Parathyroid adenoma (tissue), 2 donors: ENCODE data around the gene BTBD7.

ENCODE experiments used
- H2AFZ ChIP-seq: fragments of 300-600 bp; sonication (generic); one replicate; pipeline ENCODE4 v1.7.0; 2017; ENCODE audit warnings: antibody characterized with exemption, mild to moderate bottlenecking
- H3K27ac ChIP-seq: fragments of 300-600 bp; sonication (generic); one replicate; pipeline ENCODE4 v1.7.0; 2017
- H3K27me3 ChIP-seq: fragments of 300-600 bp; sonication (generic); one replicate; pipeline ENCODE4 v1.7.0; 2017; ENCODE audit warnings: low read length; ENCODE audit not compliant: control insufficient read depth, insufficient read depth
- H3K36me3 ChIP-seq: fragments of 300-600 bp; sonication (generic); one replicate; pipeline ENCODE4 v1.7.0; 2017; ENCODE audit warnings: low read length; ENCODE audit not compliant: control insufficient read depth, insufficient read depth
- H3K4me1 ChIP-seq: fragments of 300-600 bp; sonication (generic); one replicate; pipeline ENCODE4 v1.7.0; 2017; ENCODE audit warnings: control low read depth
- H3K4me2 ChIP-seq: fragments of 300-600 bp; sonication (generic); one replicate; pipeline ENCODE4 v1.7.0; 2017; ENCODE audit warnings: low read length
- H3K4me3 ChIP-seq: fragments of 300-600 bp; sonication (generic); one replicate; pipeline ENCODE4 v1.7.0; 2017; ENCODE audit warnings: low read depth, low read length
- H3K79me2 ChIP-seq: fragments of 300-600 bp; sonication (generic); one replicate; pipeline ENCODE4 v1.7.0; 2017; ENCODE audit warnings: control low read depth
- H3K9ac ChIP-seq: fragments of 300-600 bp; sonication (generic); one replicate; pipeline ENCODE4 v1.7.0; 2017; ENCODE audit warnings: mild to moderate bottlenecking
- H3K9me3 ChIP-seq: fragments of 300-600 bp; sonication (generic); one replicate; pipeline ENCODE4 v1.7.0; 2017; ENCODE audit warnings: low read length; ENCODE audit not compliant: control insufficient read depth
- TF ChIP-seq, protein P1 (sequence below): fragments of 300-600 bp; sonication (generic); IDR thresholded peaks from one replicate; pipeline ENCODE4 v1.7.0; 2017; ENCODE audit warnings: antibody characterized with exemption, mild to moderate bottlenecking
- donor health status: primary hyperparathyroidism.

The BTBD7 gene

DNA sequence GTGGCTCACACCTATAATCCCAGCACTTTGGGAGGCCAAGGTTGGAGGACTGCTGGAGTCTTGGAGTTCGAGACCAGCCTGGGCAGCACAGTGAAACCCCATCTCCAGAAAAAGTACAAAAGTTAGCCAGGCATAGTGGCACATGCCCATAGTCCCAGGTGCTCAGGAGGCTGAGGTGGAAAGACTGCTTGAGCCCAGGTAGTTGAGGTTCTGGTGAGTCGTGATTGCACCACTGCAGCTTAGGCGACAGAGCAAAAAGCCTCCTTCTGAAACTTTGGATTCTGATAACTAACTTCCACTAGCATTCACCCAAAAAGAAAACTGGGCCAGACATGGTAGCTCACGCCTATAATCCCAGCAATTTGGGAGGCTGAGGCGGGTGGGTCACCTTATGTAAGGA lies 6.6 kb downstream of the BTBD7 start:
- no peak overlapping the region for H2AFZ ChIP-seq
- H3K27ac ChIP-seq = no peak overlapping the region
- TF ChIP-seq, protein P1, sequence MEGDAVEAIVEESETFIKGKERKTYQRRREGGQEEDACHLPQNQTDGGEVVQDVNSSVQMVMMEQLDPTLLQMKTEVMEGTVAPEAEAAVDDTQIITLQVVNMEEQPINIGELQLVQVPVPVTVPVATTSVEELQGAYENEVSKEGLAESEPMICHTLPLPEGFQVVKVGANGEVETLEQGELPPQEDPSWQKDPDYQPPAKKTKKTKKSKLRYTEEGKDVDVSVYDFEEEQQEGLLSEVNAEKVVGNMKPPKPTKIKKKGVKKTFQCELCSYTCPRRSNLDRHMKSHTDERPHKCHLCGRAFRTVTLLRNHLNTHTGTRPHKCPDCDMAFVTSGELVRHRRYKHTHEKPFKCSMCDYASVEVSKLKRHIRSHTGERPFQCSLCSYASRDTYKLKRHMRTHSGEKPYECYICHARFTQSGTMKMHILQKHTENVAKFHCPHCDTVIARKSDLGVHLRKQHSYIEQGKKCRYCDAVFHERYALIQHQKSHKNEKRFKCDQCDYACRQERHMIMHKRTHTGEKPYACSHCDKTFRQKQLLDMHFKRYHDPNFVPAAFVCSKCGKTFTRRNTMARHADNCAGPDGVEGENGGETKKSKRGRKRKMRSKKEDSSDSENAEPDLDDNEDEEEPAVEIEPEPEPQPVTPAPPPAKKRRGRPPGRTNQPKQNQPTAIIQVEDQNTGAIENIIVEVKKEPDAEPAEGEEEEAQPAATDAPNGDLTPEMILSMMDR = no peak
- H3K36me3 ChIP-seq = no peaks in the 10 kb centered on the region
- H3K9ac ChIP-seq = no peak overlapping the region
- H3K4me2 ChIP-seq = no peak overlapping the region
- no peaks in the 10 kb centered on the region for H3K27me3 ChIP-seq
- peaks cover 54% of the 10 kb centered on the region for H3K79me2 ChIP-seq
- peaks cover 18% of the 10 kb centered on the region for H3K4me1 ChIP-seq
- no peaks in the 10 kb centered on the region for H3K9me3 ChIP-seq
- no peak overlapping the region for H3K4me3 ChIP-seq

DNA sequence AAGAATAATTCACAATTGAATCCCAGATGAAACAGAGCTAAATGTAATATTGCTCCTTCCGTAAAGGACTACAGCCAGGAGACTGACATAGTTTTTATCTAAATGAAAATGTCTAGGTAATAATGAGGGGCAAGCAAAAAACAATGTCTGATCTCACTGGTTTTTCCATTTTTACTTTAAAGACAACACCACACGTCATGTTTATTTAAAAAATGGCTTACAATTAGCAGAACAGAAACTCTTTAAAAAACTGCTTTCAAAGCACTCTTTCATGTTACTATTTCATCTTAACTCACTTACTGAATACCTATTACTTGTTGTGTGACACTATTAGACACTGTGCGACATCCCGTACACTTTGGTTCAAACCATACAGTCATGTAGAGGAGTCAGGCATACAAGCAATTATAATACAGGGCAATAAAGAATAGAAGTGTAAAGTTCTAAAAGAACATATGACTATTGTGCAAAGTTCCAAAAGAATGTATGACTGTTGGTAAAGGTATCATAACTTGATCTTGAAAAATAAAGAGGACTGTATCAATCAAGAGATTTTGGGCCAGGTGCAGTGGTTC lies 9.1 kb downstream of the BTBD7 start:
- TF ChIP-seq, protein P1 = no peak
- H3K4me1 ChIP-seq = peaks cover 16% of the 10 kb centered on the region
- H3K79me2 ChIP-seq = peaks cover 51% of the 10 kb centered on the region
- no peaks in the 10 kb centered on the region for H3K27me3 ChIP-seq
- no peak overlapping the region for H3K9ac ChIP-seq
- H3K27ac ChIP-seq = no peak overlapping the region
- H3K4me3 ChIP-seq = no peak overlapping the region
- no peak overlapping the region for H3K4me2 ChIP-seq
- H2AFZ ChIP-seq = no peak overlapping the region
- H3K9me3 ChIP-seq = no peaks in the 10 kb centered on the region
- no peaks in the 10 kb centered on the region for H3K36me3 ChIP-seq

DNA sequence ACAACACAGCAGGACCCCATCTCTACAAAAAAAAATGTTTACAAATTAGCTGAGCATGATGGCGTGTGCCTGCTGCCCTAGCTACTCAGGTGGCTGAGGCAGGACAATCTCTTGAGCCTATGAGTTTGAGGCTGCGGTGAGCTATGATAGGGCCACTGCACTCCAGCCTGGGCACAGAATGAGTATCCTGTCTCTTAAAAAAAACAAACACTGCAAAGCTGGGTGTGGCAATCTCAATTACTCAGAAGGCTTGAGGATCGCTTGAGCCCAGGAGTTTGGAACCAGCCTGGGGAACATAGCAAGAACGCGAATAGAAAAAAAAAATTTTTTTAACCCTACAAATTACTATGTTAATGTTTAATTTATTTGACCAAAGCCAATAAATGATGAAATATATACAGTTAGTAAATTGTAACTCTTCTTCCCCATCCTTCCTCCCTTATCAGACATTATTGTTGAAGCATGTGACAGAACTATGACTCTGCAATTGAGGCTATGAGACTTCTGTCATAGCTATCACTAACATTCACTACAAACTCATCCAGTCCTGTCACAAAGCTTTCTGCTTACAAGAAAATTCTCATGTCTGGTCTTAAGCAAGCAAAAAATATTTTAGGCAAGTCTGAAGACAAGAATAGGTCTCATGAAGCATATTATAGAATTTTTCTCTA lies 9.8 kb downstream of the BTBD7 start:
- TF ChIP-seq, protein P1 = no peak
- H3K4me2 ChIP-seq = no peak overlapping the region
- no peak overlapping the region for H3K9ac ChIP-seq
- H3K79me2 ChIP-seq = peaks cover 47% of the 10 kb centered on the region
- H3K27me3 ChIP-seq = no peaks in the 10 kb centered on the region
- peaks cover 22% of the 10 kb centered on the region for H3K4me1 ChIP-seq
- no peak overlapping the region for H3K4me3 ChIP-seq
- H3K9me3 ChIP-seq = no peaks in the 10 kb centered on the region
- no peaks in the 10 kb centered on the region for H3K36me3 ChIP-seq
- no peak overlapping the region for H3K27ac ChIP-seq
- no peak overlapping the region for H2AFZ ChIP-seq

DNA sequence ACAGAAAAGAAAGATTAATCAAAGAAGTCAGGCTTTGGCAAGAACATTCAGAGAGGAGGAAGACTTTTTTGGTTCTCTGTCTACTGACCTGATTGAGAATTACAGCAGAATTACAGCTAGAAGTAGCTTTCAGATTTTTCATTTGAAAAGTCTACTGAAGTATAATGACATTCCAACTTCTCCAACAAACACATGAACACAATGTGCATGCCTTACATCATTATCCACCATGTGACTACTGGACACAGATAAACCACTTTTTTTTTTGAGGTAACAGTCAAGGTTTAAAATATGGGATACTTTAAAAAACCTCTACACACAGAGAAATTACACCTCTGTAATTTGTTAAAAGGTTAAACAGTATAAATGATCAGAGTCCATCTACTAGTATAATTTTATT lies 12.3 kb downstream of the BTBD7 start:
- Histone ChIP-seq H2AFZ (no peak overlapping the region), H3K9me3 (no peaks in the 10 kb centered on the region), H3K27ac (peak overlapping the region; percentile 15), H3K4me3 (no peak overlapping the region), H3K9ac (no peak overlapping the region), H3K27me3 (no peaks in the 10 kb centered on the region), H3K4me2 (peak overlapping the region; percentile 15), H3K4me1 (peaks cover 34% of the 10 kb centered on the region), H3K36me3 (no peaks in the 10 kb centered on the region), H3K79me2 (peaks cover 33% of the 10 kb centered on the region)
- TF ChIP-seq, protein P1 = no peak

DNA sequence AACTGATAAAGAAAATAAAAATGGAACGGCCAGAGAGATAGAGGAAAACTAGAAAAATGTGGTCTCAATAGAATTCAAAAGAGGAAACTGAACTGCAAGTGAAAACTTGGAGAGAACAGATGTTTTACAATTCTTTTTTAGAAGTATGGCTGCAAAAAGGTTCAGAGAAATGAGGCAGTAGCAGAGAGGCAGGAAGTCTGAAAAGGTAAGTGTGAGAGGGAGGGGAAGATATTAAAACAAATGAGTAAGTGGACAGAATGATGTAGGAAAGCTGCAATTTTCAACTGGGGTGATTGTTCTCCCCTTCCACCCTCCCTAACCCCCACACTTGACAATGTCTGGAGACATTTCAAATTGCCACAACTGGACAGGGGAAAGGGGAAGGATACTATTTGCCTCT lies 12.9 kb downstream of the BTBD7 start:
- H3K4me3 ChIP-seq = no peak overlapping the region
- no peak overlapping the region for H3K9ac ChIP-seq
- no peaks in the 10 kb centered on the region for H3K36me3 ChIP-seq
- H3K27ac ChIP-seq = peak overlapping the region; percentile 15
- peaks cover 29% of the 10 kb centered on the region for H3K79me2 ChIP-seq
- TF ChIP-seq, protein P1 = no peak
- peak overlapping the region; percentile 15 for H3K4me2 ChIP-seq
- H2AFZ ChIP-seq = no peak overlapping the region
- H3K4me1 ChIP-seq = peaks cover 34% of the 10 kb centered on the region
- no peaks in the 10 kb centered on the region for H3K9me3 ChIP-seq
- H3K27me3 ChIP-seq = no peaks in the 10 kb centered on the region
